ENCODE data around the gene GFRA1.

- TF ChIP-seq, protein P1, sequence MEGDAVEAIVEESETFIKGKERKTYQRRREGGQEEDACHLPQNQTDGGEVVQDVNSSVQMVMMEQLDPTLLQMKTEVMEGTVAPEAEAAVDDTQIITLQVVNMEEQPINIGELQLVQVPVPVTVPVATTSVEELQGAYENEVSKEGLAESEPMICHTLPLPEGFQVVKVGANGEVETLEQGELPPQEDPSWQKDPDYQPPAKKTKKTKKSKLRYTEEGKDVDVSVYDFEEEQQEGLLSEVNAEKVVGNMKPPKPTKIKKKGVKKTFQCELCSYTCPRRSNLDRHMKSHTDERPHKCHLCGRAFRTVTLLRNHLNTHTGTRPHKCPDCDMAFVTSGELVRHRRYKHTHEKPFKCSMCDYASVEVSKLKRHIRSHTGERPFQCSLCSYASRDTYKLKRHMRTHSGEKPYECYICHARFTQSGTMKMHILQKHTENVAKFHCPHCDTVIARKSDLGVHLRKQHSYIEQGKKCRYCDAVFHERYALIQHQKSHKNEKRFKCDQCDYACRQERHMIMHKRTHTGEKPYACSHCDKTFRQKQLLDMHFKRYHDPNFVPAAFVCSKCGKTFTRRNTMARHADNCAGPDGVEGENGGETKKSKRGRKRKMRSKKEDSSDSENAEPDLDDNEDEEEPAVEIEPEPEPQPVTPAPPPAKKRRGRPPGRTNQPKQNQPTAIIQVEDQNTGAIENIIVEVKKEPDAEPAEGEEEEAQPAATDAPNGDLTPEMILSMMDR (IDR thresholded peaks at IDR 0.05; ENCODE audit: poor library complexity): no peak
- TF ChIP-seq EZH2 (IDR thresholded peaks at IDR 0.05; ENCODE audit: borderline replicate concordance) (no peak), EZH2phosphoT487 (IDR thresholded peaks at IDR 0.05; ENCODE audit: low read depth, severe bottlenecking, unreplicated experiment) (no peak)
Measured at GRCh38 chr10:116162851-116163250, 110.2 kb downstream of the GFRA1 start.

All from hepatocyte (in vitro differentiated cells).